ENCODE measurements around the gene EGFL6.
"Not testable (repeated sequence)": the region's sequence is repeated elsewhere in the genome, so short reads cannot be mapped to it uniquely, and the experiment has no call there.

Gene EGFL6

DNA sequence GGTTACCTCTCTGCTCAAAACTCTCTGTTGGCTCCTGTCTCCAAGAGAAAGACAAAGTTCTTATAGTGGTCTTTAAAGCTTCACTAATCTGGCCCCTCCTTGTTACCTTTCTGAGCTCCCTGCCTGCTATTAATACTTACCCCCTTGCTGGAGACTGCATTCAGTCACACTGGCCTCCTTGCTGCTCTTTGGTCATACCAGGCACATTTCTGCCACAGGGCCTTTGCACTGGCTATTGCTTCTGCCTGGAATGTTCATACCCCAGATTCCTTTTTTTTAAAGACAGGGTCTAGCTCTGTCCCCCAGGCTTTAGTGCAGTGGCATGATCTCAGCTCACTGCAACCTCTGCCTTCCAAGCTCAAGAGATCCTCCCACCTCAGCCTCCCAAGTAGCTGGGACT lies 103.6 kb downstream of the EGFL6 start:
- no peak overlapping the region for H3K27ac ChIP-seq (ENCODE audit: low read depth, low read length)
- no peaks in the 10 kb centered on the region for H3K36me3 ChIP-seq (ENCODE audit: insufficient read depth, low read length)
- peaks cover 0 to 8% of the 10 kb centered on the region in 2 donors for H3K27me3 ChIP-seq (ENCODE audit: control insufficient read depth in 1 of 2, insufficient read depth in 2 of 2, low read length in 2 of 2)
- H3K4me1 ChIP-seq (ENCODE audit: insufficient read depth, low read length): peaks cover 5% of the 10 kb centered on the region
- H3K4me3 ChIP-seq (ENCODE audit: low read depth in 1 of 2, low read length in 2 of 2): no peak overlapping the region
- H3K9ac ChIP-seq (ENCODE audit: low read length): no peak overlapping the region
- no peaks in the 10 kb centered on the region for H3K9me3 ChIP-seq (ENCODE audit: low read length)

DNA sequence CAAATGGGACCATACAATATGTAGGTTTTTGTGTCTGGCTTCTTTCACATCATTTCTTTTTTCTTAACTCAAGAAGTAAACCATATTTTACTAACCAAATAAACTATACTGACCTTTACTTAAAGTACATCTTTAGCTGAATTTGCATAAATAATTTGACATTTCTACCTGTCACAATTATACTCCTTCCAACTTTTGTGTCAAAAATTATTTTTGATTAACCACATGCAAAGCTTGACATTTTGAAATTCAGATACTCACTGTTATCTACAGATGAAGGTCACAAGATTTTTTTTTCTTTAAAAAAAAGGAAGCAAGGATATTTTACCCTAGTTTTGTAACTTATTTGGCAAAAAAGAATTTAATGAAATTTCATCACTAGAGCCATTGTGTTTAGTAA lies 107.5 kb downstream of the EGFL6 start:
- H3K4me1 ChIP-seq (ENCODE audit: insufficient read depth, low read length): no peaks in the 10 kb centered on the region

DNA sequence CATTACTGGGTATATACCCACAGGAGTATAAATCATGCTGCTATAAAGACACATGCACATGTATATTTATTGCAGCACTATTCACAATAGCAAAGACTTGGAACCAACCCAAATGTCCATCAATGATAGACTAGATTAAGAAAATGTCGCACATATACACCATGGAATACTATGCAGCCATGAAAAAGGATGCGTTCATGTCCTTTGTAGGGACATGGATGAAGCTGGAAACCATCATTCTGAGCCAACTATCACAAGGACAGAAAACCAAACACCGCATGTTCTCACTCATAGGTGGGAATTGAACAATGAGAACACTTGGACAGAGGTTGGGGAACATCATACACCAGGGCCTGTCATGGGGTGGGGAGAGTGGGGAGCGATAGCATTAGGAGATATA lies 110.3 kb downstream of the EGFL6 start:
- not testable (repeated sequence) for H3K9ac ChIP-seq (ENCODE audit: low read length); H3K9me3 ChIP-seq (ENCODE audit: low read length); H3K4me3 ChIP-seq (ENCODE audit: low read depth in 1 of 2, low read length in 2 of 2); H3K27me3 ChIP-seq (ENCODE audit: control insufficient read depth in 1 of 2, insufficient read depth in 2 of 2, low read length in 2 of 2); H3K36me3 ChIP-seq (ENCODE audit: insufficient read depth, low read length); H3K4me1 ChIP-seq (ENCODE audit: insufficient read depth, low read length); H3K27ac ChIP-seq (ENCODE audit: low read depth, low read length)

More for the DNA sequence above, 107.5 kb downstream of the EGFL6 start:
- no peaks in the 10 kb centered on the region for H3K36me3 ChIP-seq (ENCODE audit: insufficient read depth, low read length)
- no peak overlapping the region for H3K27ac ChIP-seq (ENCODE audit: low read depth, low read length)
- no peak overlapping the region for H3K4me3 ChIP-seq (ENCODE audit: low read depth in 1 of 2, low read length in 2 of 2)
- no peaks in the 10 kb centered on the region for H3K27me3 ChIP-seq (ENCODE audit: control insufficient read depth in 1 of 2, insufficient read depth in 2 of 2, low read length in 2 of 2)
- H3K9me3 ChIP-seq (ENCODE audit: low read length): no peaks in the 10 kb centered on the region
- no peak overlapping the region for H3K9ac ChIP-seq (ENCODE audit: low read length)

DNA sequence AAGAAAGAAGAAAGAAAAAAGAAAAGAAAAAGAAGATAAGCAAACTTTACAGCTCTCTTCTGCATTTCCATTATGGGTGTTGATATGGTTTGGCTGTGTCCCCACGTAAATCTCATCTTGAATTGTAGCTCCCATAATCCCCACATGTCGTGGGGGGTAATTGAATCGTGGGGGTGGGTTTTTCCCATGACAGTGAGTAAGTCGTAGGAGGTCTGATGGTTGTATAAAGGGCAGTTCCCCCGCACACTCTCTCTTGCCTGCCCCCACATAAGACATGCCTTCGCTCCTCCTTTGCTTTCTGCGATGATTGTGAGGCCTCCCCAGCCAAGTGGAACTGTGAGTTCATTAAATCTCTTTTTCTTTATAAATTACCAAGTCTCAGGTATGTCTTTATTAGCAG lies 112.2 kb downstream of the EGFL6 start:
- no peaks in the 10 kb centered on the region for H3K36me3 ChIP-seq (ENCODE audit: insufficient read depth, low read length)
- no peak overlapping the region for H3K4me3 ChIP-seq (ENCODE audit: low read depth in 1 of 2, low read length in 2 of 2)
- no peaks in the 10 kb centered on the region for H3K9me3 ChIP-seq (ENCODE audit: low read length)
- H3K27ac ChIP-seq (ENCODE audit: low read depth, low read length): no peak overlapping the region
- no peaks in the 10 kb centered on the region for H3K27me3 ChIP-seq (ENCODE audit: control insufficient read depth in 1 of 2, insufficient read depth in 2 of 2, low read length in 2 of 2)
- H3K4me1 ChIP-seq (ENCODE audit: insufficient read depth, low read length): no peaks in the 10 kb centered on the region
- H3K9ac ChIP-seq (ENCODE audit: low read length): no peak overlapping the region

All from muscle layer of colon (tissue), 2 donors.